Stomach (tissue), 4 donors: ENCODE measurements around the gene HSPA1L.

Experiments used
- POLR2A ChIP-seq, 4 donors: fragments of 450-650 bp; IDR thresholded peaks; one replicate each; pipeline ENCODE4 v1.6.1; 2016; ENCODE audit warnings: antibody characterized with exemption in 4 of 4, control low read depth in 2 of 4, mild to moderate bottlenecking in 1 of 4, moderate library complexity in 1 of 4
- POLR2AphosphoS5 ChIP-seq, 3 donors: sonication (generic); formaldehyde crosslinking; IDR thresholded peaks; one replicate each; pipeline ENCODE4 v1.6.1; 2016; ENCODE audit warnings: antibody characterized with exemption in 3 of 3
- TF ChIP-seq, protein P1 (sequence below), 7 experiments: fragments of 450-650 bp in 4 of 7; fragments of 200-600 bp in 3 of 7; sonication (generic) in 3 of 7; IDR thresholded peaks; one replicate each; pipeline ENCODE4 v1.5.1; 2016 to 2019; ENCODE audit warnings: antibody characterized with exemption in 7 of 7, control low read depth in 2 of 7, mild to moderate bottlenecking in 1 of 7

- TF ChIP-seq, protein P1, sequence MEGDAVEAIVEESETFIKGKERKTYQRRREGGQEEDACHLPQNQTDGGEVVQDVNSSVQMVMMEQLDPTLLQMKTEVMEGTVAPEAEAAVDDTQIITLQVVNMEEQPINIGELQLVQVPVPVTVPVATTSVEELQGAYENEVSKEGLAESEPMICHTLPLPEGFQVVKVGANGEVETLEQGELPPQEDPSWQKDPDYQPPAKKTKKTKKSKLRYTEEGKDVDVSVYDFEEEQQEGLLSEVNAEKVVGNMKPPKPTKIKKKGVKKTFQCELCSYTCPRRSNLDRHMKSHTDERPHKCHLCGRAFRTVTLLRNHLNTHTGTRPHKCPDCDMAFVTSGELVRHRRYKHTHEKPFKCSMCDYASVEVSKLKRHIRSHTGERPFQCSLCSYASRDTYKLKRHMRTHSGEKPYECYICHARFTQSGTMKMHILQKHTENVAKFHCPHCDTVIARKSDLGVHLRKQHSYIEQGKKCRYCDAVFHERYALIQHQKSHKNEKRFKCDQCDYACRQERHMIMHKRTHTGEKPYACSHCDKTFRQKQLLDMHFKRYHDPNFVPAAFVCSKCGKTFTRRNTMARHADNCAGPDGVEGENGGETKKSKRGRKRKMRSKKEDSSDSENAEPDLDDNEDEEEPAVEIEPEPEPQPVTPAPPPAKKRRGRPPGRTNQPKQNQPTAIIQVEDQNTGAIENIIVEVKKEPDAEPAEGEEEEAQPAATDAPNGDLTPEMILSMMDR (IDR thresholded peaks at IDR 0.05): no peak
- TF ChIP-seq POLR2A (IDR thresholded peaks at IDR 0.05): no peak
- no peak for TF ChIP-seq POLR2AphosphoS5 (IDR thresholded peaks at IDR 0.05)
Measured at GRCh38 chr6:31850765-31851484, 35.8 kb upstream of the HSPA1L start.
